VCaP (cell line): ENCODE data around the gene MLLT3.

Source experiments
- H3K27ac ChIP-seq: fragments of 450-650 bp; 2 replicates; pipeline ENCODE4 v1.5.1; 2017
- CTCF ChIP-seq: fragments of 450-650 bp; conservative IDR thresholded peaks from 2 replicates; pipeline ENCODE4 v1.5.1; 2017; ENCODE audit warnings: mild to moderate bottlenecking, moderate library complexity

MLLT3 gene

GRCh38 chr9:20463823-20464222, 158.5 kb downstream of the MLLT3 start:
- TF ChIP-seq CTCF = no peak

DNA sequence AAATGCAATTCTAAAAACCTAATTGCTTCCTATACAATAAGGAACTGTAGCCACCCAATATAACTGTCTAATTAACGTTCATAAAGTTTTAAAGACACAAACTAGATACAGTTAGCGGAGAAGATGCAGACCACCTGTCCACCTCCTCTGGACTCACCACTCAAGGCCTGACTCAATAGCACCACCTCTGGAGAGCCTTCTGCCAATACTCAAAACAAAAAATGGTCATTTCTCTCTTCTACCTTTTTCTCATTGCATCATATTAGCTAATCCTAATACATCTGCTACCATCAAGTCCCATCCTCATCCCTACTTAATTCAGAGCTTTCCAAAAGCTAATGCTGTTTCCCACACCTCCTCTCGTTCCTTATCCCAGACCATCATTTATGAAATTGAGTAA, 159.9 kb downstream of the MLLT3 start:
- TF ChIP-seq CTCF = no peak
- H3K27ac ChIP-seq = no peak overlapping the region

More at GRCh38 chr9:20463823-20464222, 158.5 kb downstream of the MLLT3 start:
- no peak overlapping the region for H3K27ac ChIP-seq

- no peak overlapping the region for H3K27ac ChIP-seq
- no peak for TF ChIP-seq CTCF
Measured at GRCh38 chr9:20447291-20447690, 175.0 kb downstream of the MLLT3 start.

DNA sequence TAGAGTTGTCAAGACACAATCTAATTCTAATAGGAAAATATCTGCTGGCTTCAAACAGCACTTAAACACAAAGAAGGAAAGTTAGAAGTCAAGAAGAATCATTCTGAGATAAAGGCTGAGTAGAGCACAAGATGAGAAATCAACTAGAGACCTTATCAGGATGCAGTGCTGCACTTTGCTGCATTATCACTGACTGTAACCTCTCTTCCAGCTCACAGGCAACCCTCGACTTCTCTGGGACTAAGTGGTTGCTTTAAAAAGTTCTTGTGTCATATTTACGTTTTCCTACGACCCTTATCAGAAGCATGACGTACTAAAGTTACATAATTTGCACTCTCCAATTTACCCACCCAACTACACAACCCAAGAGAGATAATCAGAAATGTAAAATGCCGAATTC, 176.1 kb downstream of the MLLT3 start:
- H3K27ac ChIP-seq = no peak overlapping the region
- no peak for TF ChIP-seq CTCF

- no peak overlapping the region for H3K27ac ChIP-seq
- TF ChIP-seq CTCF = no peak
Measured at GRCh38 chr9:20442461-20443319, 179.6 kb downstream of the MLLT3 start.

DNA sequence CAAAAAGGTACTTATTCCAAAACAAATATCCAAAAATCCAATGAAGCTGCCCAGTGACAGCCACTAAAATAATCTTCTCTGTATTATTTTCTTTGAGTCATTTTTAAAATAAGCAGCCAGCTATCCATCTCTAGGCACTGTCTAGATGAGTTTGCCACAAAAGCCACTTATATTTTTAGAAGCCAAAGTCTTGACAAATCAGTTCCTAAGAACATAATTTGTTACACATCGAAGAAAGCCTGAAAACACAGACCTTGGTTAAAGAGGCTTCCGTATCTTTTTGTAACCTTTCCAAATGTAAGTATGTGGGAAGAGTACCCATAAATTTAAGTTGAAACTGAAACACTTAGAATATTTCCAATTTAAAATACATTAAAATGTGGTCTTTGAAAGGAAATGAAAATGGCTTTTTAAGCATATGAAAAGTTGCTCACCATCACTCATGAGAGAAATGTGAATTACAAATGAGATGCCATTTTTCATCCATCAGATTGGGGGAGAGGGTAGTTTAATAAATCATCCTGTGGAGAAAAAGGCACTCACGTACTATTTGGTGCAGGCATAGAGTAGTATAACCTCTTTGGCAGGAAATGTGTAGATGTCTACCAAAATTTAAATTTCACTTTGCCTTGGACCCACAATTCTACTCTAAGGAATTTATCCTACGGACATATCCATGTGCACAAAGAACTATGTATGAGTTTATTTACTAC, 180.4 kb downstream of the MLLT3 start:
- no peak overlapping the region for H3K27ac ChIP-seq
- TF ChIP-seq CTCF = no peak

DNA sequence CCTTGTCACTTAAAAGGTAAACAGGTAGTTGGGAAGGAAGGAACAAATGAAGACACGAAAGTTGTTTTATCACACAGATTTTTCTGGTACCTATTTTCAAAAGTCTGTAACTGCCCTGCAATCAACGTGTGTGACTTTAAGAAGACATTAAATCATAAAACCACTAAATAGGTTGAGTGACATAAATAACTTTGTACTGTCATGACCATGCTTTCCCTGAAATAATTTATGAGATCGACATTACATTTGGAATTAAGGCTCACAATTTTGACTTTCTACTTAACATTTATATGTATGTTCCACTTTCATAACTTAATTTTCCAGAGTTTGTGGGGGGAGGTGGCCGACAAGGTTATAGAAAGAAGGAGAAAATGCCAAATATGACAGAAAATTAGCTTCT, 181.1 kb downstream of the MLLT3 start:
- H3K27ac ChIP-seq = no peak overlapping the region
- no peak for TF ChIP-seq CTCF
